Ovary (tissue), 9 donors: ENCODE results near the gene TNIP1. TPM values are rescaled to one million over a fixed set of nuclear protein-coding genes. Genes with fewer than 3 reads are reported as not detected.
A peak's percentile ranks its signal among the peaks of the same experiment; 100 is the strongest.

Experiments used
- DNase-seq, 5 donors: peaks; one replicate each; pipeline ENCODE4 v3.0.0-alpha.2; 2019 to 2020
- H3K27ac ChIP-seq, 2 donors: fragments of 200-600 bp; one replicate each; pipeline versions ENCODE4 v1.5.1 to v1.8.0; 2019 to 2022
- H3K27me3 ChIP-seq: fragments of 200-600 bp; one replicate; pipeline ENCODE4 v1.8.0; 2022
- H3K36me3 ChIP-seq: fragments of 200-600 bp; sonication (generic); one replicate; pipeline ENCODE4 v1.5.1; 2019
- H3K4me1 ChIP-seq: one replicate; pipeline ENCODE4 v1.8.1; 2013; ENCODE audit warnings: mild to moderate bottlenecking, moderate library complexity; ENCODE audit not compliant: insufficient read depth
- H3K4me3 ChIP-seq: fragments of 200-600 bp; sonication (generic); one replicate; pipeline ENCODE4 v1.5.1; 2017
- H3K9me3 ChIP-seq, 2 donors: fragments of 200-600 bp in 1 of 2; sonication (generic) in 1 of 2; one replicate each; pipeline versions ENCODE4 v1.5.1 to v1.8.1; 2013 to 2019; ENCODE audit warnings: mild to moderate bottlenecking in 1 of 2, moderate library complexity in 1 of 2
- EP300 ChIP-seq: sonication (generic); formaldehyde crosslinking; IDR thresholded peaks from one replicate; pipeline ENCODE4 v1.6.1; 2017; ENCODE audit warnings: antibody characterized with exemption
- POLR2A ChIP-seq: fragments of 450-650 bp; IDR thresholded peaks from one replicate; pipeline ENCODE4 v1.6.1; 2017; ENCODE audit warnings: antibody characterized with exemption, mild to moderate bottlenecking, moderate library complexity
- WGBS, 3 donors: extraction: QIAGEN DNeasy Blood & Tissue Kit in 1 of 3; methylation state at CpG; one replicate each; pipeline versions ENCODE4 v1.1.5 to v1.1.7; 2013 to 2017; 5-methylcytosine and 5-hydroxymethylcytosine counted together
- intact Hi-C, 4 donors: fragments of 100-400 bp; cut with DNase I; formaldehyde crosslinking; loops; one replicate each; pipeline versions ENCODE4 v1.11.0 to v1.15.1; 2022 to 2023
- polyA plus RNA-seq, 2 donors: library from polyadenylated mRNA; stranded (reverse); fragments of 200-250 nt in 1 of 2; fragments of 350-450 nt in 1 of 2; fragmentation: Illumina TruSeq in 1 of 2; extraction: RNeasy Lipid Tissue Mini Kit (QIAGEN cat#74804) in 1 of 2; gene quantifications; one replicate each; pipeline ENCODE4 v1.2.3, GENCODE V29; 2013 to 2014
- total RNA-seq, 7 donors: library from RNA; depleted of rRNA in 2 of 7; stranded (reverse); fragments of >200 nt in 2 of 7; fragmentation: NEBNext Ultra II Directional in 3 of 7; extraction: Animal tissue kit (Norgen Biotek cat#: 25700) in 3 of 7; gene quantifications; one replicate each; pipeline versions ENCODE4 v1.1.0 to v1.2.4, GENCODE V29; 2016 to 2023
- TF ChIP-seq, protein P1 (sequence below), 3 donors: fragments of 450-650 bp in 2 of 3; fragments of 200-600 bp in 1 of 3; IDR thresholded peaks; one replicate each; pipeline versions ENCODE4 v1.5.1 to v1.8.0; 2016 to 2022; ENCODE audit warnings: antibody characterized with exemption in 3 of 3, mild to moderate bottlenecking in 1 of 3
- donor health status: DM: no; HTN: no; CAD: no; lungs with moderate emphysema.
- donor health status: DM: no; HTN: no; CAD: no.
- donor health status: Bipolar disorder and iron deficiency.
- donor health status: DM: yes; HTN: yes; CAD: no.
- donor health status: DM: no; HTN: no; CAD: no.
- donor health status: DM: yes; HTN: yes; CAD: no.

Gene TNIP1
- total and polyA plus RNA-seq, 9 donors: 39.4 to 89.7 (median 60.6) TPM

DNA sequence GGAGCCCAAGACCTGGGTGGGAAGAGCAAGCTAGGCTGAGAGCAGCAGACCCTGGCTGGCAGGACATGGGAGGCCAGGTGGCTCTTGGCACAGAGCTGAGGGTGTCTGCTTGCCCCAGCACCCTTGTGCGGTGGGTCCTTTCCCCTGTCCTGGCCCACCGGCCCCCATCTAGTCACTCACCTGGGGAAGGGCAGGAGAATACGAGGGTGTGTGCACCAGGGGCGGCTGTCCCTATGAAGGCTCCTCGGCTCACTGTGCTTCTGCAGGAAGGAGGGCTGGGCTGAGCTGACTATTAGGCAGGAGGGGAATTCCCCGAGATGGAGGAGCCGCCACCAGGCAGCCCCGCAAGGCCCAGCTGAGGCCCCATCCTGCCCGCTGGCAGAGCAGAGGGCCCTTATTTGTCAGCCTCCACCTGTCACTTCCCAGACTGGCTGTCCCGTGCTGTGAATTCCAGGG lies 6.1 kb upstream of the TNIP1 start:
- no peaks in the 10 kb centered on the region for H3K27me3 ChIP-seq
- TF ChIP-seq POLR2A (no peak), EP300 (no peak)
- TF ChIP-seq, protein P1, sequence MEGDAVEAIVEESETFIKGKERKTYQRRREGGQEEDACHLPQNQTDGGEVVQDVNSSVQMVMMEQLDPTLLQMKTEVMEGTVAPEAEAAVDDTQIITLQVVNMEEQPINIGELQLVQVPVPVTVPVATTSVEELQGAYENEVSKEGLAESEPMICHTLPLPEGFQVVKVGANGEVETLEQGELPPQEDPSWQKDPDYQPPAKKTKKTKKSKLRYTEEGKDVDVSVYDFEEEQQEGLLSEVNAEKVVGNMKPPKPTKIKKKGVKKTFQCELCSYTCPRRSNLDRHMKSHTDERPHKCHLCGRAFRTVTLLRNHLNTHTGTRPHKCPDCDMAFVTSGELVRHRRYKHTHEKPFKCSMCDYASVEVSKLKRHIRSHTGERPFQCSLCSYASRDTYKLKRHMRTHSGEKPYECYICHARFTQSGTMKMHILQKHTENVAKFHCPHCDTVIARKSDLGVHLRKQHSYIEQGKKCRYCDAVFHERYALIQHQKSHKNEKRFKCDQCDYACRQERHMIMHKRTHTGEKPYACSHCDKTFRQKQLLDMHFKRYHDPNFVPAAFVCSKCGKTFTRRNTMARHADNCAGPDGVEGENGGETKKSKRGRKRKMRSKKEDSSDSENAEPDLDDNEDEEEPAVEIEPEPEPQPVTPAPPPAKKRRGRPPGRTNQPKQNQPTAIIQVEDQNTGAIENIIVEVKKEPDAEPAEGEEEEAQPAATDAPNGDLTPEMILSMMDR (IDR thresholded peaks at IDR 0.05): no peak
- H3K4me3 ChIP-seq: no peak overlapping the region
- no peaks in the 10 kb centered on the region for H3K36me3 ChIP-seq
- WGBS, 3 donors: 73 to 75% (median 74%) methylated on average over 10 of the region's 10 CpGs
- no peak overlapping the region for H3K27ac ChIP-seq
- H3K4me1 ChIP-seq: peaks cover 4% of the 10 kb centered on the region
- DNase-seq: no peak
- H3K9me3 ChIP-seq: no peaks in the 10 kb centered on the region
- intact Hi-C loops: no loop called here

DNA sequence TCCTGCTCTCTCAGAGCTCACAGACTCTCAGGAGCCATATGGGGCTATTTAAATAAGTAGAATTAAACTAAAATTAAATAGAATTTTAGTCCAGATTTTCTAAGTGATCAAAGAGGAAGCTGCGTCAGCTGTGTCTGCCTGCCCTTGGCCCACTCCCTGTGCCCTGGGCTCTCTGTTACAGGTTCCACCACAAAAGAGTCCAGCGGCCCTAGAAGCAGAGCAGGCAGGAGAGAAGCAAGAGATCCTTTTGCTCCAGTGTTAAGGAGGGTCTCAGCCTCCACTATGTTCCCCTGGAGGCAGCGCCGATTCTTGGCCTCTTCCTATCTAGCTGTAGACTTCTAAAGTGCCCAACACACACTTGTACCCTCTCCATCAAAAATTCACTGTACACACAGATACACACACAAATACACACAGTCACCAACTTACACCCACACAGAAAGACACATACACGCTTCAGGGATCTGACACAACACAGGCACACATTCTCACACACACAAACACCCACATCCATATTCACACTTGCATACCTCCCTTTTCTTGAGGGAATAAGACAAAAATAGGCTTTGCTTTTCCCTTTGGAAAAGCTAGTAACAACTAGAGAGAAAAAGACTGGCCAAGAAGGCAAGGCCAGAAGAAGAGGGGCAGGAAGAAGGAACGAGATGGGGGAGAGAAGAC lies 5.5 kb upstream of the TNIP1 start:
- H3K27ac ChIP-seq: no peak overlapping the region

DNA sequence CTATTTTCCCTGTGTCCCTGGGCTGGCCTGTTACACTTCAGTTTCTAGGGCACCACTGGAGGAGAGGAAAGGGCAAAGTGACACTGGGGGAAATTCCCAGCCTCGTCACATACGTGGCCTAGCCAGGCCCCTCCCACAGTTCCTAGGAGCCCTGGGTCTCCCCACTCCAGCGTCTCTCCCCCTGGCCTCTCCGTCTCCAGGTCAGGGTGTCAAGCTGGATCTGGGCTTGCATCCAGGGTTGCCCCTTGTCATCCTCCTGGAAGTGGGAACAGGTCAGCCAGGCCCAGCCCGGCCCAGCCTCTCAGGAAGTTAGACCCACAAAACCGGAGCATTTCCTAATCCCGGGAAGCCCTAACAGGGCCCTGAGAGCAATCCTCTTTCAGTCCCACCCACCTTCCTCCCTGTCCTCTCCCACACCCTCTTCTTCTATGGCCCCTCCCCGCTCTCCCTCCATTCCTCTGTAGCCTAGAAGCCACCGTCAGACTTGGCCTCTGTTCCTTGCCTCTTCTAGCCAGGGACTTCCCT lies 4.7 kb upstream of the TNIP1 start:
- Histone ChIP-seq H3K4me3 (no peak overlapping the region), H3K27ac (peak overlapping the region in 1 of 2 donors; percentile 15), H3K4me1 (peaks cover 4% of the 10 kb centered on the region), H3K36me3 (no peaks in the 10 kb centered on the region), H3K27me3 (no peaks in the 10 kb centered on the region), H3K9me3 (no peaks in the 10 kb centered on the region)
- TF ChIP-seq EP300 (no peak), POLR2A (no peak)
- TF ChIP-seq, protein P1 (IDR thresholded peaks at IDR 0.05): no peak
- DNase-seq: peak in 3 of 5 donors; percentile 50 to 71 (median 68)
- intact Hi-C loops: no loop called here
- WGBS, 3 donors: 32 to 35% (median 32%) methylated on average over 9 of the region's 9 CpGs

More for the DNA sequence above, 5.5 kb upstream of the TNIP1 start:
- Histone ChIP-seq H3K36me3 (no peaks in the 10 kb centered on the region), H3K27me3 (no peaks in the 10 kb centered on the region), H3K9me3 (no peaks in the 10 kb centered on the region), H3K4me3 (no peak overlapping the region), H3K4me1 (peaks cover 4% of the 10 kb centered on the region)
- WGBS, 3 donors: 75 to 83% (median 80%) methylated on average over 6 of the region's 6 CpGs
- TF ChIP-seq EP300 (no peak), POLR2A (no peak)
- TF ChIP-seq, protein P1 (IDR thresholded peaks at IDR 0.05): no peak
- DNase-seq: no peak
- intact Hi-C loops: no loop called here

DNA sequence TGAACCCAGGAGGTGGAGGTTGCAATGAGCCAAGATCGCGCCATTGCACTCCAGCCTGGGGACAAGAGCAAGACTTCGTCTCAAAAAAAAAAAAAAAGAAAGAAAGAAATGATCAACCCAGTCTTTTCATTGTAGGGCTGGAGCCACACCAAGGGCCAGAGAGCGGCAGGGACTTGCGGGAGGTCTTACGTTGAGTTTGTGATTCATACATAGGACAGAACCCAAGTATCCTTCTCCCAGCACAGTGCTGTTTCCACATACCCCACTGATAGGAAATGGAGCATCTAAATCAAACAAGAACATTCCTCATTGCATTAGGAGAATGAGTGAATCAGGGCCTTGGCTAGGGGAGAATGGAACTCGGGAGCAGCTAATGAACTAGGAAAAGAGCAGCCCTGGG lies 3.5 kb upstream of the TNIP1 start:
- peaks cover 4% of the 10 kb centered on the region for H3K4me1 ChIP-seq
- no peaks in the 10 kb centered on the region for H3K9me3 ChIP-seq
- no peaks in the 10 kb centered on the region for H3K27me3 ChIP-seq
- no peak overlapping the region for H3K4me3 ChIP-seq
- WGBS, 3 donors: 88 to 92% (median 91%) methylated on average over 7 of the region's 7 CpGs
- H3K36me3 ChIP-seq: no peaks in the 10 kb centered on the region
- intact Hi-C loops: no loop called here
- no peak for DNase-seq
- H3K27ac ChIP-seq: no peak overlapping the region
- TF ChIP-seq POLR2A (no peak), EP300 (no peak)
- TF ChIP-seq, protein P1 (IDR thresholded peaks at IDR 0.05): no peak
